HG03280 (cell line): ENCODE data around the gene KRTAP10-4.
"Not testable (repeated sequence)": the region's sequence is repeated elsewhere in the genome, so short reads cannot be mapped to it uniquely, and the experiment has no call there.

Experiments used
- ATAC-seq: cut with Tn5 transposase; IDR thresholded peaks from one replicate; pipeline ENCODE4 v1.9.1; 2021; ENCODE audit warnings: mild to moderate bottlenecking, moderate library complexity; ENCODE audit not compliant: unreplicated experiment

KRTAP10-4 gene

GRCh38 chr21:44533891-44534627 lies 39.5 kb upstream of the KRTAP10-4 start:
- no peak for ATAC-seq

GRCh38 chr21:44534688-44535087 lies 38.8 kb upstream of the KRTAP10-4 start:
- no peak for ATAC-seq

- no peak for ATAC-seq
These were observed 37.6 kb upstream of the KRTAP10-4 start for GRCh38 chr21:44535963-44536362.

GRCh38 chr21:44537930-44538911 lies 35.3 kb upstream of the KRTAP10-4 start:
- no peak for ATAC-seq

GRCh38 chr21:44539046-44539445 lies 34.5 kb upstream of the KRTAP10-4 start:
- no peak for ATAC-seq

DNA sequence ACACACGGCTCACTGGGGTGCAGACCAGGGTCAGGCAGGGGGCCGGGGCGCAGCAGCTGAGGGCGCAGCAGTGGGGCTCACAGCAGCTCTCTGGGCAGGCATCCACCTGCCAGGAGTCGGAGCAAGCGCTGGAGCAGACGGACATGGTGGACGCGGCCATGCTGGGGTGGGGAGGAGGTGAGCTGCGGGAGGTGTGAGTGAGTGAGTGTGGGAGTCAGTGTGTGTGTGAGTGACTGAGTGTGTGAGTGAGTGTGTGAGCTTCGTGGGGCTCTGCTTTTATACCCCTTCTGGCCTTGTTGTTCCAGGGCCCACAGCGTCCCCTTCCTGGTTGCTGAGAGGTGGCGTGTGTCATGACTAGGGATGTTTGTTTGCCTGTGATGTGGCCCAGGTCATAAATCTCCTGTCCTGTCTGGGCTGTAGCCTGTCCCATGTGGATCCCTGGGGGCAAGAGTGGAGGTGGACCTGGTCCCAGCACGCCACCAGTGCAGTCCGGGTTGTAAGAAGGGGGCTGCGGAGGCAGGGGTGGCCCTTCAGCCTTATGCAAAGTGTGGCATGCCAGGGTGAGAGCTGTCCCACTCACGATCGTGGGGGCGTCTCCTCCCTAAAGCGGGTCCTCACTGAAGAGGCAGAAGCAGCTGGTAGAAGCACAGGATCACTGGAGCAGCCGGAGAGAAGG lies 33.4 kb upstream of the KRTAP10-4 start, which contains the start of gene KRTAP10-1:
TSS of gene KRTAP10-1 (minus strand) at position 205 of the 676 bp plus-strand sequence. CDS start at position 160, 45 bp downstream.
- no peak for ATAC-seq

DNA sequence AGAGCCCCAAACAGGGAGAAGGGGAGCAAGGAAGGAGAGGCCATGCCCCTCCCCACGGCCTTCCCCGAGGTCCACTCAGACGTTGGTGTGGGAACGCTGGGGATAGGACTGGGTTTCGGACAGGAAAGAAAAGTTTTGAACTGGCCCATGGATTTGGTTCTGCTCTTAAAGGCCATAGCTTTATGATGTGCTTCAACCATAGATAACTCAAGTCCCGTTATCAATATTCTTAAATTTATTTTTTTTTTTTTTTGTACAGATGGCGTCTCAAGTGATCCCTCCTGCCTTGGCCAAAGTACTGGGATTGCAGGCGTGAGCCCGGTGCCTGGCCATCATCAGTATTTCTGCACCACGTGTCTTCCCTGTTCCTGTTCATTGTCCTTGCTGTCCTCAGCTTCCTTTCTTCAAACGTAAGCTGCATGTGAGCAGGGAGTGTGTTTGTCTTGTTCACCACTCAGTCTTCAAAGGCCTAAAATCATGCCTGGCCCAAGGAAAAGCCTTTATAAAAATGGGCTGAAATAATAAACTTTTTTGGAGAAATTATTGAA lies 32.7 kb upstream of the KRTAP10-4 start:
- ATAC-seq: no peak

DNA sequence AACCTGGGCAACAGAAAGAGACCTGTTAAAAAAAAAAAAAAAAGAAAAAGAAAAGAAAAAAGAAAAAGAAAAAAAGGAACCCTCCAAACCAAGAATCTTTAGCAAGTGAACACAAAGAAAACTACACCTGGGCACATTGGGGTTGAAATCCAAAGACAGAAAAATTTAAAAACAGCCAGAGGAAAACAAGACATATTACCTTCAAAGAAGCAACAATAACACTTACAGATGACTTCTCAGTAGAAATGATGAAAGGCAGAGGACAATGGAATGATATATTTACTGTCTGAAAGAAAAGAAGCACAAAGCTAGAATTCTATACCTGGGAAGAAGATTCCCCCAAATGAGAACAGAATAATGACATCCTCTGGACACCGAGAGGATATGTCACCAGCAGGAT lies 30.8 kb upstream of the KRTAP10-4 start:
- no peak for ATAC-seq

DNA sequence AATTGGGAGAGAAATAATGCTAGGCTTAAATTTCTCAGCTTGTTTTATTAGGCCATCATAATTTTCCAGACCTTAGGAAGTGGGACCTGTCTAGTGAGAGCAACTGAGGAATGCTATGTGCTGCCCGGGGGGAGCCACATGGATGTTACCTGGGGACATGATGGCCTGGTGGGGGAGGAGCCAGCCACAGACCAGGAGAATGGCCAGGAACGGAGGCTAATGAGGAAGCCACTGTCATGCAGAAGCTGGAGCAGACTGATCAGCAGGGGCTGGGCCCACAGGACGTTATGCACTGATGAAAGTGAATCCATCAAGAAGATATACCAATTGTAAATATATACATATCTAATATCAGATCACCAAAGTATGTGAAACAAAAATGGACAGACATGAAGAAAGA lies 29.0 kb upstream of the KRTAP10-4 start:
- ATAC-seq: no peak

DNA sequence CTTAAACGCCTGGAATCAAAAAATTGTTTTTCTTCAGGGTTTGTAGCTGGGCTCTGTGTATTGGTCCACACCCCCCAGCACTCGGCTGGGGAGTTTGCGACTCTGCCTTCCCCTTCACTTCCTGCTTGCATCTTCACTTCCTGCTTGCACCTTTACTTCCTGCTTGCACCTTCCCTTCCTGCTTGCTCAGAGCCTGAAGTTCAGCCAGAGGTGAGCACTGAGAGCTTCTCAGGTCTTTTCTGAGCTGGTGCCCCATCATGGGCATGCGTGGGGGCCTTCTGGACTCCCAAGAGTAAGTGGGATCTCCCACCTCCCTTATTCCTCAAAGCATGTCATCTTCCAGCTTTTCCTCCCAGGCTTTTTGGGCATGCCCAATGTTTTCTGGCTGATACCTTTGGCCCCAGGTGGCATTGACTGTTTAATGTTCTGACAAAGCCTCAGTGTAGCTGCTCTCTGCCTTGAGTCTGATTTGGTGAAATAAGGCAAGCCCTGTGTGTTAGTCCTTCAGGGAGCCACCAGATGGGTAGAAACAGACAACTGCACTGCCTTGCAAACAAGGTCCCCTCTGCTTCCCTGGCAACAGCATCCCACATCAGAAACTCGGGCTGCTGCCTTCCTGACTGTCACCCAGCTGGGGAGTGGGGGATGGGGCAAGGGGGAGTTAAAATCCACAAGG lies 25.7 kb upstream of the KRTAP10-4 start:
- no peak for ATAC-seq

DNA sequence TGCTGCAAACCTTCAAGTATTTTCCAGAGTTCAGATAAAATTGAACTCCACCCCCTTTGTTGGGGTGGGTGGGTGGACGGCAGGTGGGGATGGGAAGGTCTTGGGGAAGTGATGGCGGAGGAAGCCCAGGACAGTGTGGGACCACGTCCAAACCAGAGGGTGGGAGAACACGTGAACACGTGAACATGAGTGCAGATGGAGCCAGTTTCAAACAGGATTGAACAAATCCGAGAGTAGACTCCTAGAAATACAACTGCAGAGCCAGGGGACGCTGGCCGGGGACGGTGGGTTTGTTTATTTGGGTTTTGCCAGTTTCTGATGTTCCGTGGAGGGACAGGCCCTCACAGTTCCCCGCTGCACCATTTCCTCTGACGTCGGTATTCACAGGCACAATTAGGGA lies 25.1 kb upstream of the KRTAP10-4 start:
- ATAC-seq: no peak

GRCh38 chr21:44548922-44549321 lies 24.6 kb upstream of the KRTAP10-4 start:
- ATAC-seq: no peak

GRCh38 chr21:44549525-44550211 lies 23.9 kb upstream of the KRTAP10-4 start:
- ATAC-seq: no peak

DNA sequence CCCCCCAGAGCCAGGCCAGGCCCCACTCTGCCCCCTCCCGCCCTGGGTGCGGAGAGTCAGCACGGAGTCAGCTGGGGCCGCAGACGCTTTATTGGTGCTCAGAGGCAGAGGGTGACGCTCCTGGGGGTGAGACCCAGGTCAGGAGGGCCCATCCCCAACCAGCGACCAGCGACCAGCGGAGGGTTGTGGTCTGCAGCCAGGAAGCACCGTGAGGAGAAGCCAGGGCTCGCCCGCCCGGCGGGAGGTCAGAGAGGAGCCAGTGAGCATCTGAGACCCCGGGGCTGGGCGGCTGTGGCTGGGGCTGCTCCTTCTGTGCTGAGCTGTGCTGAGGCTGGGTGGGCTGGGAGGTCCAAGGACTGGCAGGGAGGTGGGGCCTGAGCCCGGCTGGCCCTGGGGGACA lies 23.2 kb upstream of the KRTAP10-4 start:
- ATAC-seq: not testable (repeated sequence)

DNA sequence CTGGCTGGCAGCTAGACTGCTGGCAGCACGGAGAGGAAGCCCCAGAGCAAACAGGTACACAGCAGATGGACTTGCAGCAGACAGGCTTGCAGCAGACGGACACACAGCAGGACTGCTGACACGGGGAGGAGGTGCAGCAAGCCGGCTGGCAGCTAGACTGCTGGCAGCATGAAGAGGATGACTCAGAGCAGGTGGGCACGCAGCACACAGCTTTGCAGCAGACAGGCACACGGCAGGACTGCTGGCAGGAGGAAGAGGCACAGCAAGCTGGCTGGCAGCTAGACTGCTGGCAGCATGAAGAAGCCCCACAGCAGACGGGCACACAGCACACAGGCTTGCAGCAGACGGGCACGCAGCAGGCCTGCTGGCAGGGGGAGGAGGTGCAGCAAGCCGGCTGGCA lies 22.7 kb upstream of the KRTAP10-4 start:
- no peak for ATAC-seq

- ATAC-seq: no peak
These were observed 22.1 kb upstream of the KRTAP10-4 start, which contains the start of gene KRTAP10-2 for GRCh38 chr21:44551340-44551961. KRTAP10-2 (minus strand) TSS chr21:44551505; CDS start chr21:44551458, 47 bp downstream.

DNA sequence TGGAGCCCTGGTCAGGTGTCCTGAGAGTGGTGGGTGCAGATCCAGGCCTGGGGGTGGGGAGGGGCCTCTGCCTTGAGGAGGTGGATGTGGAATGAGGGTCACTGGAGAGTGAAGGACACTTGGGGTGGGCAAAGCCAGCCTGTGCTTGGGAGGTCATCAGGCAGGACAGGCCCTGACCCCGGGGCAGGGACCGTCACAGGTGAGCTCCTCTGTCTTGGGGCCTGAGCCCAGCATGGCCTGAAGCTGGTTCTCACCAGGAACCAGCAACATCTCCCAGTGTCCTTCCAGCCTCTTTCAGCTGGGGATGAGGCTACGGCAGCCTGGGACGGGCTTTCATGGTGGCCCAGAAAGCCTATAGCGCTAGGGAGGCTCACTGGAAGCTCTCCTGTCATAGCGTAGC lies 21.4 kb upstream of the KRTAP10-4 start:
- no peak for ATAC-seq

- ATAC-seq: no peak
These were observed 20.8 kb upstream of the KRTAP10-4 start for GRCh38 chr21:44552681-44553080.

GRCh38 chr21:44555200-44555875 lies 18.2 kb upstream of the KRTAP10-4 start:
- ATAC-seq: no peak
